ENCODE data around the gene TENT4A. TPM values are rescaled to one million over a fixed set of nuclear protein-coding genes. Genes with fewer than 3 reads are reported as not detected.

TENT4A gene
- total RNA-seq, 2 donors from 2014 or later = 20.8 to 24.3 TPM

- intact Hi-C loops (cut with DNase I) = no loop called here
- no peak for DNase-seq (ENCODE audit: low spot score)
Measured at GRCh38 chr5:6775571-6775970, 62.3 kb downstream of the TENT4A start.

- intact Hi-C loops (cut with DNase I) = no loop called here
- no peak for DNase-seq (ENCODE audit: low spot score)
Measured at GRCh38 chr5:6780802-6781391, 67.7 kb downstream of the TENT4A start.

- DNase-seq (ENCODE audit: low spot score) = no peak
- intact Hi-C loops (cut with DNase I) = no loop called here
Measured at GRCh38 chr5:6781716-6782115, 68.5 kb downstream of the TENT4A start.

DNA sequence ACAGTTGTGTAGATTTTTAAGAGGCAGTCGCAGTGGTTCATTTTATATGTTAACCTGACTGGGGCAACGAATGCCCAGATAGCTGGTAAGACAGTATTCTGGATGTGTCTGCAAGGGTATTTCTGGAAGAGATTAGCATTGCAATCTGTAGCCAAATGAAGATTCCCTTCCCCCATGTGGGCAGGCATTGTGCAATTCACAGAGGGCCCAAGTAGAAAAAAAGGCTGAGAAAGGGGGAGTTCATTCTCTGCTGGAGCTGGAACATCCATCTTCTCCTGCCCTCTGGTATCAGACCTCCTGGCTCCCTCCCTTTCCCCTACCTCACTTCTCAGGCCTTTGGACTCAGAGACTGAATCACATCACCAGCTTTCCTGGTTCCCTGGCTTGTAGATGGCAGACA lies 70.6 kb downstream of the TENT4A start:
- DNase-seq (ENCODE audit: low spot score) = no peak
- intact Hi-C loops (cut with DNase I) = no loop called here

- intact Hi-C loops (cut with DNase I) = no loop called here
- no peak for DNase-seq (ENCODE audit: low spot score)
Measured at GRCh38 chr5:6784481-6784880, 71.2 kb downstream of the TENT4A start.

DNA sequence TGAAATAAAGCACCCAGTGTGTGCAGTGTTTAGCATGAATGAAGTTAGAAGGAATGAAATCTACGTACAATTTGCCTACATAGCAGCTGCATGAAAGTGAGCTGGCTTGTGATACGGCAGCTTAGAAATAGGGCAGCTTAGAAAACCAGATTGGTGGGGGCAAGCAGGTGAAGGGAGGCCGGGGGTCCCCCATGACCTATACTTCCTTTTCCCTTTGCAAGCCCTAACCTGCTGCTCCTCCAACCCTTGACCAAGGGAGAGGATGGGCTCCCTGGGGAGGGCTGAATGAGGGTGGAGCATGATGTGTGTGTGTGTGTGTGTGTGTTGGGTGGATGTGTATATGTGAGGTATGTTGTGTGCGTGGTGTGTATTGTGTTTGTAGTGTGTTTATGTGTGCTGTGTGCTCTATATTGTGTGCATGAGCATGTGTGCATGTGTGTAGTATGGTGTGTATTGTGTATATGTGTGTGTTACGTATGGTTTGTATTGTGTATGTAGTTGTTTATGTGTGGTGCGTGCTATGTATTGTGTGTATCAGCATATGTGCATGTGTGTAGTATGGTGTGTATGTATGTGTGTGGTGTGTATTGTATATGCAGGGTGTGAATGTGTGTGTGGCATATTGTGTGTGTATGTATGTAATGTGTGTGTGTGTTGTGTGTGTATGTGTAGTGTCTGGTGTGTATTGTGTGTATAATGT lies 72.1 kb downstream of the TENT4A start:
- no peak for DNase-seq (ENCODE audit: low spot score)
- intact Hi-C loops (cut with DNase I) = no loop called here

- no peak for DNase-seq (ENCODE audit: low spot score)
- intact Hi-C loops (cut with DNase I) = no loop called here
Measured at GRCh38 chr5:6785861-6786180, 72.6 kb downstream of the TENT4A start.

DNA sequence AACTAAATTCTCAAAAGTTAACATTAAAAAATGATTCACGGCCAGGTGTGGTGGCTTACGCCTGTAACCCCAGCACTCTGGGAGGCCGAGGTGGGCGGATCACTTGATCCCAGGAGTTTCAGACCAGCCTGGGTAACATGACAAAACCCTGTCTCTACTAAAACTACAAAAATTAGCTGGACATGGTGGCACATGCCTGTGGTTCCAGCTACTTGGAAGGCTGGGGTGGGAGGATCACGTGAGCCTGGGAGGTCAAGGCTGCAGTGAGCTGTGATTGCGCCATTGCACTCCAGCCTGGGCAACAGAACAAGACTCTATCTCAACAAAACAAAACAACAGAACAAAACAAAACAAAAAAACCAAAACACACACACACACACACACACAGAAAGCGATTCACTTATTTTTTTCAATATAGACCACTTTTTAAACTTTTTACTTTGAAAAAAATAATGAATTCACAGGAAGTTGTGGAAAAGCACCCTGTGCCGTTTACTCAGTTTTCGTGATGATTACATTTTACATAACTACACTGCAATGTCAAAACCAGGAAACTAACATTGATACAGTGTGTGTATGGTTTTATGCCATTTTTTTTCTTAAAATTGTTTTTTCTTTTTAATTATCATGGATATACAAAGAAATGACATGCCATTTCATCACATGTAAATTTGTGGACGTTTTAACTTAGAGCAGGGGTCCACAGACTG lies 73.7 kb downstream of the TENT4A start:
- DNase-seq (ENCODE audit: low spot score) = no peak
- intact Hi-C loops (cut with DNase I) = no loop called here

DNA sequence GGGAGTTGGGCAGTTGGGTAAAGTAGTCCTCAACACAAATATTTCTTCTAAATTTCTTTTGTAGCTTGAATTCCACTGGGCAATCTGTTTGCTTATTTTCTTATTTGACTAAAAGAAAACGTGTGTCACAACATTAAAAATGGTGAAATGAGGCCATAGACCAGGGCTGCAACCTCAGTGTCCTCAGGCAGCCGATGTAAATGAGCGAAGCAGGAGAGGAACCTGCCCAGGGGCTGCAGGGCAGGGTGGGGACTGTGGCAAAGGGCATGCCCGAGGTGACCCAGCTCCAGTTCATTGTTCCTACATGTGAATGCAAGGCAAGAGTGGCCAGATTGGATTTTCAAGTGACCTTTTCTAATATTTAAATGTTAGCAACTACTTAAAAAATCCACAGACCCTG lies 74.7 kb downstream of the TENT4A start:
- DNase-seq (ENCODE audit: low spot score) = no peak
- intact Hi-C loops (cut with DNase I) = no loop called here

- intact Hi-C loops (cut with DNase I) = no loop called here
- no peak for DNase-seq (ENCODE audit: low spot score)
Measured at GRCh38 chr5:6788439-6788838, 75.2 kb downstream of the TENT4A start.

- intact Hi-C loops (cut with DNase I) = no loop called here
- no peak for DNase-seq (ENCODE audit: low spot score)
Measured at GRCh38 chr5:6788956-6789649, 75.9 kb downstream of the TENT4A start.

DNA sequence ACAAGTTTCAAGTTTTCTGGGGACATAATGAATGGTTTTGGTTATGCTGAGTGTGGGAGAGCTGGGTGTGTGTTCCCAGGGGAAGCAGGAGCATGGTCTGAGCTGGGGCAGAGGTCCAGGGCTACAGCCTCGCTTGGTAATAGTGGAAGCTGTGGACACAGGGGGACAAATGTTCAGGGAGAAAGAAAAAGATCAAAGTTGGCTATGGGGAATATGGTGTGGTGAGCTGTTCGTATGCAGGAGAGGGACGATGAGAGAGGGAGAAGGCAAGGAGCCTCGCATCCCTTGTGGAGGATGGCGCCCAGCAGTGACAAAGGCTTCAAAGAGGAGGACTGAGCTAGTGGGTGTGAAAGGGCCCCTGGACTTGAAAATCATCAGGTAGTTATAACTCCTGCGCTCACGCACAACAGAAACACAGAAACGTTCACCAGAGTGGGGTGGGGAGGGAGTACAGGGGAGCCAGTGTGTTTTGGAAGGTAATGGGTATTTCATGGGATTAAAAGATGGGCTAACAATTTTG lies 77.2 kb downstream of the TENT4A start:
- DNase-seq (ENCODE audit: low spot score) = no peak
- intact Hi-C loops (cut with DNase I) = no loop called here

DNA sequence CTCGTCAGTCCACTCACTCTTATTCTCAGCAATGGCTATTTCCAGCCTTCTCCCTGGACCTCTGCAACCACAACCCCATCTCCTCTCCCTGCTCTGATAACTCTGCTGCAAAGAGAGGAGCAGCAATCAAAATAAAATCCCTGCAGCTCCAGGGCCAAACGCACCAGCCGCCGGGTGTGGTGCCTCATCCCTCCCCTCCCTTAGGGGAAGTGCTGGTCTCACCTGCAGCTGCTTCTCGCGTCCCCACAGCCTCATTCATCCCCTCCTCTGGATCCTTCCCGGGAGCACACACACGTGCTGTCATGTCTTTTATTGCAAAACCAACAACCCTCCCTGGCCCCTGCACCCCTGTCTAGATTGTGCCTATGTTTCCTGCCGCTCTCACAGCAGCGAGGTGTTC lies 77.8 kb downstream of the TENT4A start:
- intact Hi-C loops (cut with DNase I) = no loop called here
- DNase-seq (ENCODE audit: low spot score) = no peak

DNA sequence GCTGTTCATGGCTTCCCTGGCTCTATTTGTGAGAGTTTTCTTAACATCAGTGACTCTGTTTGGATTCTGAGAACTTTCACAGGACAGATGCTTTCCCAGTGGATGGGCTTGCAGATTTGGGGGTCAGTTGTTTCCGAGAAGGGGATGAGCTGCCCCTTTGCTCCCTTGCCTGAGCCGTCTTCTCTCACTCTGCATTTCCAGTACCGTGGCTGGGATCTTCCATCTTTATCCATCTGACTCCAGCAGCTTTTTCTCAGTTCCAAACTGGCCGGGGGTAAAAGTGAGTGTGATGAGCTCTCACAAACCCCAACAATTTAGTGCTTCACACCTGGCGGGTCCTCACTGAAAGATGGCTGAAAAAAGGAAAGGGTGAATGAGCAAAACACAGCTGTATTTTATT lies 79.1 kb downstream of the TENT4A start:
- DNase-seq (ENCODE audit: low spot score) = no peak

DNA sequence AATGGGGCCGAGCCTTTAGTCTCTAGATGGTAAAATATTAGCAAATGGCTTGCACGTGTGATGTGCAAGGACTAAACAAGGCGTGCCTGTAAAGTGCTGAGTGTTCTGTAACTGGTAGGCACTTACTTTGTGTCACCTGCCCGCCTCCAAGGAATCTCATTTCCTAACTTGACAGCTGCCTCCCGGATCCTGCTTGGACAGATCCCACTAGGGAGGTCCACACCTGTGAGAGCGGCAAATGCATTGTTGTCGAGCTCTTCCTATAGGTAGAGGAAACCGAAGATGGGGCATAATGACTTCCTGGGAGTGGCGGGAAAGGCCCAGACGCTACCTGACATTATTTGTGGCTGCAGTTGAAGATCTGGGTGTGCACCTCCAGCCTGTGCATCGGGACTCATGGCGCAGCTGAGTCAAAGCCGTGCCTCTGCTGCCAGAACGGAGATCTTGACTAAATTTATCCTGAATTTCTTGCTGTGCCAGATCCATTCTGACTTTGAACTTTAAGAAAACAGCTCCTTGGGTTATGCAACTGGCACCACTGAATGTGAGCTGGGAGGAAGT lies 79.8 kb downstream of the TENT4A start:
- DNase-seq (ENCODE audit: low spot score) = no peak

More for the DNA sequence above, 79.1 kb downstream of the TENT4A start:
- intact Hi-C loops (cut with DNase I) = no loop called here

GRCh38 chr5:6801236-6801635 lies 88.0 kb downstream of the TENT4A start:
- no peak for DNase-seq (ENCODE audit: low spot score)
- intact Hi-C loops (cut with DNase I) = no loop called here

More for the DNA sequence above, 79.8 kb downstream of the TENT4A start:
- intact Hi-C loops (cut with DNase I) = no loop called here

DNA sequence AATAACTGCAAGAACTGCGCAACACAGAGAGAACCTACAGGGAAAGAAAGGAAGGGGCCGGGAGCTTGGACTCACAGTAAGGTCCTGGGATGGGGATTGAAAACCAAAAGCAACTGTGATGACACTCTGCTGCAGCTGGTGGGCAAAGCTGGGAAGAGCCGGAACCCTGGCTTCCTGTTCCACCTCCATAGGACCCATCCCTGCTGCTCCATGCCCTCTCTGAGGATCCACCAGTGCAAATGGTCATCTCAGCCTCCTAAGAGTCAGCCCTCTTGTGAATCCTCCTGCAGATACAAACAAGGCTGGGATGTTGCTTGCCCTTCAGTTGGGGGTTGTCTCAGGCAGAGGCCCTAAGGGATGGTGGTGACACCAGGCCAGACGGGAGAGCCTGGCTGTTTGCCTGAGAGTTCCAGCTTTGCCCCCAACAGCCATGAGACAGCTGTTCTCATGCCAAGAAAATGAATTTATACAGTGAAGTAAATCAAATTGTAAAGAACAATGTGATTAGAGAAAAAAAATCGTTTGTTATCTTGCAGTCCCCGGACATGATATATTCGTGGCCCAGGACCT lies 90.8 kb downstream of the TENT4A start:
- no peak for DNase-seq (ENCODE audit: low spot score)
- intact Hi-C loops (cut with DNase I) = no loop called here

DNA sequence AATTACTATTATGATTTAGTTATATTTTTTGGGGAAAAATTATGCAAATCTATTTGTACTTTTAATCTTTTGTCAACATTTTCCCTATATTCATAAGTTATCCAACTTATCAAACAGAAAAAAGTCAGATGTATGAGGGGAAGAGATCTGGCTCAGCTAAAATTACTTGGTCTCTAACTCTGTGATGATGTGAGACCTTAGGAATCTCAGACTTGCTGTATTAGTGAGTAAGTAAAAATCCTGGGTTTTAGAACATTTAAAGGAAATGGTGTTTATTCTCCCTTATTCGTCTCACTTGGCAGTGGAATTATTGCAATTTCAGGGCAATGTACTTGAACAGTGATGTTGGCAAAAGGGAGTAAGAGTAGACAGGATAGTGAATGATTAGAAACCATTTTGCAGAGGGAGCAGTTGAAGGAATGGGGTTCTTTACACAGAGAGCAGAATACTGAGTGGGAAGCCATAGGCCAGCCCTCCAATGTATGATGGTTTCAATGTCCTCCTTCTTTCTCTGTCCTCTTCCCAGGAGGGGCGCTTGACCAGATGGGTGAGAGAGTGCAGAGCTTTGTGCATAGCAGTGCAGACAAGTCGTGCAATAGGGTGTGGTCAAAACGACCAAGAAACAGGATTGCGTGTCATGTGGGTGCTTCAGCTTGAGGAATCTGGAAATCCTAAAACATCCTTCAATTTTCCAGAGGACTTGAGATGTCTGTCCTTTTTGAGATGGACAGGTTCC lies 91.7 kb downstream of the TENT4A start:
- no peak for DNase-seq (ENCODE audit: low spot score)
- intact Hi-C loops (cut with DNase I) = no loop called here

DNA sequence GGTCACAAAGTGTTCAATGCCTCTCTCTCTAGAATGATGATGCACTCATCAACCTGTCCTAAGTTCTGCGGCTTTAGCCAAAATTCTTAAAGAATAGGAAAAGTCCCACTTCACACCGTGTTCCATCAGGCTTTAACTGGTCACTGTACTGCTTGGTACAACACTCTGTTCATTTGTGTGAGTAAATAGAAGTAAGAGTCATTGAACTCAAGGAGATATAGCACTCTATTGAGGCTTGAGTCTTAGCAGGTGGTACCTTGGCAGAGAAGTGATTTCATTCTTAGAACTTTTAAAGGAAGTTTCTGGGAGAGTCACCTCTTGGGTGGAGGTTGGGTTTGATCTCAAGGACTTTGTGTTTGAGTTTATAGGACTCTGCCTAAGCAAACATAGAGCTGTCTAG lies 92.6 kb downstream of the TENT4A start:
- intact Hi-C loops (cut with DNase I) = no loop called here

More for the DNA sequence above, 92.6 kb downstream of the TENT4A start:
- no peak for DNase-seq (ENCODE audit: low spot score)
